CD4-positive, alpha-beta memory T cell (primary cell): Measurements from ENCODE around the gene MBTPS1. TPM values are rescaled to one million over a fixed set of nuclear protein-coding genes. Genes with fewer than 3 reads are reported as not detected.
"Not testable (repeated sequence)": the region's sequence is repeated elsewhere in the genome, so short reads cannot be mapped to it uniquely, and the experiment has no call there.

ENCODE experiments used
- CTCF ChIA-PET: fragments of 350-600 bp; sonication (Branson Sonifier 250); formaldehyde crosslinking; loops from one replicate; lab custom pipeline; 2021; ENCODE audit warnings: inconsistent platforms; ENCODE audit not compliant: partially characterized antibody; lab: Charles Lee
- POLR2A ChIA-PET: fragments of 350-600 bp; sonication (Branson Sonifier 250); formaldehyde crosslinking; loops from one replicate; lab custom pipeline; 2021; ENCODE audit not compliant: partially characterized antibody; lab: Charles Lee
- DNase-seq, 5 donors: peaks; one replicate each; pipeline versions ENCODE4 v3.0.0 to v3.0.0-alpha.2; 2020 to 2022; ENCODE audit warnings: mixed read lengths in 1 of 5
- H3K27ac ChIP-seq: one replicate; pipeline ENCODE4 v1.7.0; 2013; ENCODE audit warnings: low read depth, low read length
- H3K27me3 ChIP-seq: 2 replicates; pipeline ENCODE4 v1.7.0; 2013; ENCODE audit warnings: mild to moderate bottlenecking, low read length, moderate library complexity; ENCODE audit not compliant: insufficient read depth
- H3K36me3 ChIP-seq: 2 replicates; pipeline ENCODE4 v1.7.0; 2013; ENCODE audit warnings: mild to moderate bottlenecking, low read length, moderate library complexity; ENCODE audit not compliant: insufficient read depth
- H3K4me1 ChIP-seq: 2 replicates; pipeline ENCODE4 v1.7.0; 2013; ENCODE audit warnings: mild to moderate bottlenecking, low read length, moderate library complexity; ENCODE audit not compliant: insufficient read depth
- H3K4me3 ChIP-seq, 2 donors: one replicate each; pipeline ENCODE4 v1.7.0; 2013; ENCODE audit warnings: low read length in 2 of 2, mild to moderate bottlenecking in 1 of 2
- H3K9me3 ChIP-seq, 2 donors: one replicate each; pipeline ENCODE4 v1.7.0; 2013; ENCODE audit warnings: low read length in 2 of 2, control low read depth in 1 of 2; ENCODE audit not compliant: control insufficient read depth in 1 of 2
- H3K27ac Mint-ChIP-seq, 7 donors: one replicate each; pipeline ENCODE4 v1.8.0; 2020 to 2021; ENCODE audit warnings: mixed read lengths in 7 of 7, mild to moderate bottlenecking in 6 of 7, inconsistent platforms in 3 of 7, moderate library complexity in 3 of 7
- H3K27me3 Mint-ChIP-seq, 2 donors: one replicate each; pipeline ENCODE4 v1.8.0; 2020 to 2021; ENCODE audit warnings: mixed read lengths in 2 of 2
- H3K36me3 Mint-ChIP-seq, 2 donors: one replicate each; pipeline ENCODE4 v1.8.0; 2020 to 2021; ENCODE audit warnings: mixed read lengths in 2 of 2, inconsistent platforms in 1 of 2, mild to moderate bottlenecking in 1 of 2
- H3K4me1 Mint-ChIP-seq, 4 donors: one replicate each; pipeline ENCODE4 v1.8.0; 2020 to 2021; ENCODE audit warnings: mixed read lengths in 4 of 4, mild to moderate bottlenecking in 1 of 4
- H3K4me3 Mint-ChIP-seq, 8 donors: one replicate each; pipeline ENCODE4 v1.8.0; 2020 to 2021; ENCODE audit warnings: mixed read lengths in 8 of 8, mild to moderate bottlenecking in 7 of 8, moderate library complexity in 6 of 8, inconsistent platforms in 3 of 8
- H3K9me3 Mint-ChIP-seq, 8 donors: one replicate each; pipeline ENCODE4 v1.8.0; 2020 to 2021; ENCODE audit warnings: mixed read lengths in 8 of 8, mild to moderate bottlenecking in 5 of 8, inconsistent platforms in 3 of 8, moderate library complexity in 1 of 8
- intact Hi-C: fragments of 100-400 bp; cut with micrococcal nuclease; formaldehyde crosslinking; loops from one replicate; pipeline ENCODE4 v1.15.1; 2023
- polyA plus RNA-seq, 2 donors: library from polyadenylated mRNA; unstranded; fragments of 300-500 nt; fragmentation: Illumina TruSeq; gene quantifications; one replicate each; pipeline ENCODE4 v1.2.3, GENCODE V29; 2021
- total RNA-seq, 2 experiments: library from RNA; stranded (reverse); gene quantifications; one replicate each; pipeline ENCODE4 v1.2.3, GENCODE V29; 2021

The MBTPS1 gene
- total and polyA plus RNA-seq, 4 experiments from 2014 or later, result 53.9 to 140 (median 99.1) TPM

- Mint-ChIP-seq H3K27me3 (no peaks in the 10 kb centered on the region), H3K4me3 (no peak overlapping the region), H3K4me1 (peaks cover 2 to 17% (median 6%) of the 10 kb centered on the region in 4 donors), H3K27ac (no peak overlapping the region), H3K9me3 (no peaks in the 10 kb centered on the region), H3K36me3 (peaks cover 6 to 25% of the 10 kb centered on the region in 2 donors)
- H3K27me3 ChIP-seq, result no peaks in the 10 kb centered on the region
- no peak overlapping the region for H3K27ac ChIP-seq
- ChIA-PET POLR2A (no interaction called here), CTCF (no interaction called here)
- H3K9me3 ChIP-seq, result no peaks in the 10 kb centered on the region
- H3K4me3 ChIP-seq, result no peak overlapping the region
- DNase-seq, result no peak
- no peaks in the 10 kb centered on the region for H3K36me3 ChIP-seq
- H3K4me1 ChIP-seq, result peaks cover 6% of the 10 kb centered on the region
- intact Hi-C loops, result no loop called here
Observed at GRCh38 chr16:84121007-84121406, 4.3 kb upstream of the MBTPS1 start.

DNA sequence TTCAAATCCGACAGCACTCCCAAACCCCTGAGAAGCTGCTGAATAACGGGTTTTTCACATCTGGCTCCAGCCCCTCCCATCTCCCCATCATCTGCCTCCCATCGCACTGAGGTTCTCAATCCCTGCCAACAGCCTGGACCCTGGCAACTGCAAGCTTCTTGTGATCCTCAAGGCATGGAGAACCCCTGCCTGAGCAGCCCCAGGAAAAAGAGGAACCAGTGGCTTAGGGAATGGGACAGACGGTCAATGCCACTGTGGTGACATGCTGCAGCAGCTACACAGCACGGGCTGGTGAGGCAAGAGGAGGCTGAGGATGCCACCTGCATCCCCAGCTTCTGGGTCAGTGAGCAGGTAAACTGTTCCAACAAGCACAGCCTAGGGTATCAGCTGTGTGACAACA is 3.3 kb upstream of the MBTPS1 start:
- H3K4me1 ChIP-seq, result peaks cover 15% of the 10 kb centered on the region

DNA sequence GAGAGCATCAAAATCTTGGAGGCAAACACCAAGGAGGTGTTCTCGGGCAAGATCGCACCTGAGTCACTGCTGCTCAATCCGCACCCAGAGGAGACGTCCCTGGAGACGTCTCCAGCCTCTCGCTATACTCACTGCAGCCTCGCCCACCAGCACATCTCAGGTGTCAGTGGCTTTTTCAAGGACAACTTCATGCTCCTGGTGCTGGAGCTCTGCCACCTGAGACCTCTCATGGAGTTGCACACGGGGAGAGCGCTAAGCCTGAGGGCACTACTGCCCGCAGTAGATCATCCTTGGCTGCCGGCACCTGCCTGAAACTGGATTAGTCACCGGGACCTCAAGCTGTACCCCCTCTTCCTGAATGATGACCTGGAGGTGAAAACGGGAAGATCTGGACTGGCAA is 2.6 kb upstream of the MBTPS1 start:
- intact Hi-C loops, result loop anchor here (10.0 kb wide), 1 partner anchor 1565 kb away; the partner anchor contains the start of gene GINS2
- H3K9me3 Mint-ChIP-seq, result no peaks in the 10 kb centered on the region
- POLR2A ChIA-PET, result interaction anchor here (1.0 kb wide), 1 partner anchor 25 kb away, joined by 3 read pairs; the partner anchor contains the start of genes DNAAF1 and HSDL1
- peaks cover 21% of the 10 kb centered on the region for H3K4me1 ChIP-seq
- H3K36me3 ChIP-seq, result no peaks in the 10 kb centered on the region
- H3K4me3 ChIP-seq, result no peak overlapping the region
- H3K27me3 Mint-ChIP-seq, result no peaks in the 10 kb centered on the region
- CTCF ChIA-PET, result no interaction called here
- H3K4me1 Mint-ChIP-seq, result peaks cover 9 to 28% (median 16%) of the 10 kb centered on the region in 4 donors
- DNase-seq, result no peak
- H3K27ac ChIP-seq, result no peak overlapping the region
- peaks cover 5 to 25% of the 10 kb centered on the region in 2 donors for H3K36me3 Mint-ChIP-seq
- no peak overlapping the region for H3K4me3 Mint-ChIP-seq
- H3K27me3 ChIP-seq, result no peaks in the 10 kb centered on the region
- H3K27ac Mint-ChIP-seq, result peak overlapping the region in 1 of 7 donors; percentile 49
- no peaks in the 10 kb centered on the region for H3K9me3 ChIP-seq

More for the DNA sequence above, 3.3 kb upstream of the MBTPS1 start:
- no peaks in the 10 kb centered on the region for H3K9me3 ChIP-seq
- peaks cover 5 to 27% of the 10 kb centered on the region in 2 donors for H3K36me3 Mint-ChIP-seq
- no peak overlapping the region for H3K4me3 ChIP-seq
- H3K27me3 Mint-ChIP-seq, result no peaks in the 10 kb centered on the region
- intact Hi-C loops, result no loop called here
- H3K27ac ChIP-seq, result no peak overlapping the region
- H3K27me3 ChIP-seq, result no peaks in the 10 kb centered on the region
- no peaks in the 10 kb centered on the region for H3K36me3 ChIP-seq
- no peak for DNase-seq
- ChIA-PET POLR2A (interaction anchor here (1.0 kb wide), 1 partner anchor 25 kb away, joined by 4 read pairs; the partner anchor contains the start of genes DNAAF1 and HSDL1), CTCF (no interaction called here)
- peaks cover 9 to 27% (median 14%) of the 10 kb centered on the region in 4 donors for H3K4me1 Mint-ChIP-seq
- no peak overlapping the region for H3K4me3 Mint-ChIP-seq
- H3K9me3 Mint-ChIP-seq, result no peaks in the 10 kb centered on the region
- H3K27ac Mint-ChIP-seq, result peak overlapping the region in 1 of 7 donors; percentile 49

DNA sequence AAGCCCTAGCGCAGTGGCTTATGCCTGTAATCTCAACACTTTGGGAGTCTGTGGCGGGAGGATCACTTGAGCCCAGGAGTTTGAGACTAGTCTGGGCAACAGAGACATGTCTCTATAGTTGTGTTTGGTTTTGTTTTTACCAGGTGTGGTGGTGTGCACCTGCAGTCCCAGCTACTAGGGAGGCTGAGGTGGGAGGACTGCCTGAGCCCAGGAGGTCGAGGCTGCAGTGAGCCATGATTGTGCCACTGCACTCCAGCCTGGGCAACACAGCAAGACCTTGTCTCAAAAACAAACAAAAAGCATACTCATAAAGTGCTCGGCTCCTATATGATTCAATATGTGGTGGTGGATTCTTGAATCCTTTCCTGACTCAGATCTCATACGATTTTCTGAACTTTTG is 1.6 kb upstream of the MBTPS1 start:
- not testable (repeated sequence) for H3K27me3 Mint-ChIP-seq, H3K27me3 ChIP-seq, H3K9me3 Mint-ChIP-seq, DNase-seq, H3K36me3 ChIP-seq, H3K4me3 ChIP-seq, H3K27ac ChIP-seq, H3K9me3 ChIP-seq
- Mint-ChIP-seq H3K4me1 (peaks cover 11 to 30% (median 19%) of the 10 kb centered on the region in 4 donors), H3K27ac (peak overlapping the region in 2 of 7 donors; percentile 65 to 69), H3K4me3 (peak overlapping the region; percentile 40 to 65 (median 49)), H3K36me3 (peaks cover 5 to 22% of the 10 kb centered on the region in 2 donors)
- ChIA-PET POLR2A (interaction anchor here (0.5 to 3.2 kb wide), 4 partner anchors 20 to 68 kb away, joined by 3 to 36 read pairs (median 6); partner anchors contain the start of genes DNAAF1, HSDL1 and TAF1C), CTCF (interaction anchor here (1.5 to 4.1 kb wide), 3 partner anchors 24 to 69 kb away, joined by 4 to 25 read pairs (median 17); partner anchors contain the start of gene TAF1C)
- intact Hi-C loops, result loop anchor here (10.0 kb wide), 1 partner anchor 1566 kb away; the partner anchor contains the start of gene GINS2
- peaks cover 31% of the 10 kb centered on the region for H3K4me1 ChIP-seq

GRCh38 chr16:84117494-84117843 is 727 bp upstream of the MBTPS1 start:
- H3K36me3 Mint-ChIP-seq, result peaks cover 0 to 15% of the 10 kb centered on the region in 2 donors
- CTCF ChIA-PET, result interaction anchor here (1.1 to 4.1 kb wide), 7 partner anchors 14 to 70 kb away, joined by 3 to 25 read pairs (median 4); partner anchors contain the start of genes DNAAF1, HSDL1 and TAF1C
- peak overlapping the region; percentile 55 to 96 for H3K4me3 ChIP-seq
- H3K9me3 Mint-ChIP-seq, result no peaks in the 10 kb centered on the region
- peak overlapping the region; percentile 91 for H3K27ac ChIP-seq
- peak overlapping the region; percentile 86 to 96 (median 92) for H3K4me3 Mint-ChIP-seq
- H3K27ac Mint-ChIP-seq, result peak overlapping the region; percentile 70 to 96 (median 93)
- H3K4me1 ChIP-seq, result peaks cover 34% of the 10 kb centered on the region
- peak in 2 of 5 donors; percentile 31 to 53 for DNase-seq
- POLR2A ChIA-PET, result interaction anchor here (0.8 to 3.2 kb wide), 16 partner anchors 12 to 1436 kb away, joined by 3 to 55 read pairs (median 5); partner anchors contain the start of genes DNAAF1, HSBP1, HSDL1 and MLYCD
- H3K9me3 ChIP-seq, result no peaks in the 10 kb centered on the region
- peaks cover 11 to 34% (median 21%) of the 10 kb centered on the region in 4 donors for H3K4me1 Mint-ChIP-seq
- H3K27me3 Mint-ChIP-seq, result no peaks in the 10 kb centered on the region
- no peaks in the 10 kb centered on the region for H3K27me3 ChIP-seq
- intact Hi-C loops, result loop anchor here (2.0 to 10.0 kb wide), 3 partner anchors 33 to 1567 kb away; partner anchors contain the start of gene GINS2
- no peaks in the 10 kb centered on the region for H3K36me3 ChIP-seq

GRCh38 chr16:84115919-84116719 is 623 bp downstream of the MBTPS1 start:
- Mint-ChIP-seq H3K9me3 (no peaks in the 10 kb centered on the region), H3K36me3 (peaks cover 0 to 12% of the 10 kb centered on the region in 2 donors), H3K27me3 (no peaks in the 10 kb centered on the region), H3K27ac (peak overlapping the region; percentile 92 to 99 (median 96)), H3K4me3 (peak overlapping the region; percentile 87 to 95 (median 92)), H3K4me1 (peaks cover 11 to 36% (median 25%) of the 10 kb centered on the region in 4 donors)
- Histone ChIP-seq H3K4me1 (peaks cover 34% of the 10 kb centered on the region), H3K9me3 (no peaks in the 10 kb centered on the region), H3K36me3 (no peaks in the 10 kb centered on the region), H3K4me3 (peak overlapping the region; percentile 13 to 96), H3K27ac (peak overlapping the region; percentile 91), H3K27me3 (no peaks in the 10 kb centered on the region)
- peak in 3 of 5 donors; percentile 73 to 83 (median 81) for DNase-seq
- CTCF ChIA-PET, result interaction anchor here (1.0 to 4.1 kb wide), 8 partner anchors 8 to 71 kb away, joined by 3 to 25 read pairs (median 4); partner anchors contain the start of genes DNAAF1, HSDL1 and TAF1C
- intact Hi-C loops, result loop anchor here (1.0 to 10.0 kb wide), 6 partner anchors 29 to 1569 kb away; partner anchors contain the start of genes DNAAF1, GINS2, HSDL1 and TAF1C
- POLR2A ChIA-PET, result interaction anchor here (0.7 to 3.2 kb wide), 23 partner anchors 11 to 1438 kb away, joined by 3 to 55 read pairs (median 5); partner anchors contain the start of genes COTL1, DNAAF1, HSBP1 and HSDL1
